NCI-H345 (cell line): ENCODE results near the gene KIF12.
"Not testable (repeated sequence)": the region's sequence is repeated elsewhere in the genome, so short reads cannot be mapped to it uniquely, and the experiment has no call there.

ENCODE experiments used
- DNase-seq: peaks from one replicate; lab custom pipeline; 2025; lab: John Stamatoyannopoulos, UW

Gene KIF12

GRCh38 chr9:114098936-114099668, at the start of gene KIF12:
Gene KIF12 (minus strand): TSS chr9:114099292. CDS start chr9:114099276, 16 bp downstream.
- DNase-seq = no peak

- no peak for DNase-seq
Measured at GRCh38 chr9:114146735-114147134, 47.6 kb upstream of the KIF12 start.

GRCh38 chr9:114143234-114143633, 44.1 kb upstream of the KIF12 start:
- no peak for DNase-seq

GRCh38 chr9:114141553-114142402, 42.7 kb upstream of the KIF12 start:
- DNase-seq = peak; percentile 25

GRCh38 chr9:114140850-114141249, 41.8 kb upstream of the KIF12 start:
- DNase-seq = no peak

- no peak for DNase-seq
Measured at GRCh38 chr9:114140401-114140800, 41.3 kb upstream of the KIF12 start.

GRCh38 chr9:114139071-114139470, 40.0 kb upstream of the KIF12 start:
- no peak for DNase-seq

GRCh38 chr9:114138552-114138971, 39.5 kb upstream of the KIF12 start:
- DNase-seq = no peak

- DNase-seq = no peak
Measured at GRCh38 chr9:114137831-114138230, 38.7 kb upstream of the KIF12 start.

GRCh38 chr9:114134827-114135396, 35.8 kb upstream of the KIF12 start:
- DNase-seq = no peak

GRCh38 chr9:114132550-114132918, 33.4 kb upstream of the KIF12 start:
- no peak for DNase-seq

GRCh38 chr9:114131808-114132549, 32.9 kb upstream of the KIF12 start:
- DNase-seq = no peak

GRCh38 chr9:114130624-114131277, 31.7 kb upstream of the KIF12 start:
- DNase-seq = no peak

GRCh38 chr9:114130141-114130540, 31.0 kb upstream of the KIF12 start:
- DNase-seq = no peak

GRCh38 chr9:114128759-114129158, 29.7 kb upstream of the KIF12 start:
- DNase-seq = not testable (repeated sequence)

GRCh38 chr9:114126247-114127060, 27.4 kb upstream of the KIF12 start:
- no peak for DNase-seq

GRCh38 chr9:114125476-114126013, 26.5 kb upstream of the KIF12 start:
- no peak for DNase-seq

GRCh38 chr9:114124666-114125475, 25.8 kb upstream of the KIF12 start:
- DNase-seq = no peak

GRCh38 chr9:114124138-114124537, 25.0 kb upstream of the KIF12 start:
- DNase-seq = no peak
